ENCODE measurements around the gene CBLN1. TPM values are rescaled to one million over a fixed set of nuclear protein-coding genes. Genes with fewer than 3 reads are reported as not detected.

CBLN1 gene
- total RNA-seq, 6 donors from 2014 or later, result 0.10 to 0.49 TPM; not detected in 4

- WGBS, 2 donors, result 69 to 80% methylated on average over 2 of the region's 2 CpGs
- DNase-seq (no peak), ATAC-seq (ENCODE audit: low FRiP score in 2 of 2) (no peak)
- Histone ChIP-seq H3K36me3 (no peaks in the 10 kb centered on the region), H3K4me3 (no peak overlapping the region), H3K27ac (no peak overlapping the region), H3K9me3 (no peaks in the 10 kb centered on the region), H3K27me3 (no peaks in the 10 kb centered on the region), H3K4me1 (no peaks in the 10 kb centered on the region)
- TF ChIP-seq, protein P1, sequence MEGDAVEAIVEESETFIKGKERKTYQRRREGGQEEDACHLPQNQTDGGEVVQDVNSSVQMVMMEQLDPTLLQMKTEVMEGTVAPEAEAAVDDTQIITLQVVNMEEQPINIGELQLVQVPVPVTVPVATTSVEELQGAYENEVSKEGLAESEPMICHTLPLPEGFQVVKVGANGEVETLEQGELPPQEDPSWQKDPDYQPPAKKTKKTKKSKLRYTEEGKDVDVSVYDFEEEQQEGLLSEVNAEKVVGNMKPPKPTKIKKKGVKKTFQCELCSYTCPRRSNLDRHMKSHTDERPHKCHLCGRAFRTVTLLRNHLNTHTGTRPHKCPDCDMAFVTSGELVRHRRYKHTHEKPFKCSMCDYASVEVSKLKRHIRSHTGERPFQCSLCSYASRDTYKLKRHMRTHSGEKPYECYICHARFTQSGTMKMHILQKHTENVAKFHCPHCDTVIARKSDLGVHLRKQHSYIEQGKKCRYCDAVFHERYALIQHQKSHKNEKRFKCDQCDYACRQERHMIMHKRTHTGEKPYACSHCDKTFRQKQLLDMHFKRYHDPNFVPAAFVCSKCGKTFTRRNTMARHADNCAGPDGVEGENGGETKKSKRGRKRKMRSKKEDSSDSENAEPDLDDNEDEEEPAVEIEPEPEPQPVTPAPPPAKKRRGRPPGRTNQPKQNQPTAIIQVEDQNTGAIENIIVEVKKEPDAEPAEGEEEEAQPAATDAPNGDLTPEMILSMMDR (IDR thresholded peaks at IDR 0.05), result no peak
- no peak for TF ChIP-seq POLR2A (IDR thresholded peaks at IDR 0.05)
- no peak for TF ChIP-seq POLR2AphosphoS5 (IDR thresholded peaks at IDR 0.05)
- TF ChIP-seq EP300 (IDR thresholded peaks at IDR 0.05), result no peak
These were observed 10.8 kb upstream of the CBLN1 start for GRCh38 chr16:49292413-49292812.

GRCh38 chr16:49287572-49287971 lies 5.9 kb upstream of the CBLN1 start:
- H3K27me3 ChIP-seq, result peaks cover 0 to 15% (median 7%) of the 10 kb centered on the region in 4 donors

DNA sequence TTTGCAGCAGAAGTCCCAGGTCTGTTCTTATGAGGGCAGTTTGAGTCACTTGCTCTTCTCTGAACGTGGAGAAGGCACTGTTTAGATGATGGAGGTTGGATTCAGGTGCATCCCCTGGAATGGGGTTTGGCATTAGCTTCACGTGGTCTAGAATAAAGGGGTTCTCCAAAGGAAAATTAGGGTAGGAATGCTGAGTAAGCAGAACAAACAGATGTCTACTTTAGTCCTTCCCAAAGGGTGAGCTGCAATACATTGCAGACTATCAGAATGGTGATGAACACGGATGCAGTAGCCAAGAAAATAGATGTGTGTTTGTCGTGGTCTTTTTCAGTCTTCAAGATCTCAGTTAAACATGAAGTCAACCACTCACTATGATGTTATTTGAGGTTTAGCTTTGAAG lies 3.3 kb upstream of the CBLN1 start:
- Histone ChIP-seq H3K36me3 (no peaks in the 10 kb centered on the region), H3K4me3 (no peak overlapping the region), H3K9me3 (no peaks in the 10 kb centered on the region), H3K4me1 (peaks cover 15 to 38% (median 17%) of the 10 kb centered on the region in 4 donors), H3K27me3 (peaks cover 0 to 39% (median 22%) of the 10 kb centered on the region in 4 donors), H3K27ac (no peak overlapping the region)
- ATAC-seq (ENCODE audit: low FRiP score in 2 of 2) (no peak), DNase-seq (no peak)
- WGBS, 2 donors, result 60 to 62% methylated on average over 4 of the region's 4 CpGs
- no peak for TF ChIP-seq POLR2A (IDR thresholded peaks at IDR 0.05)
- no peak for TF ChIP-seq POLR2AphosphoS5 (IDR thresholded peaks at IDR 0.05)
- TF ChIP-seq EP300 (IDR thresholded peaks at IDR 0.05), result no peak
- TF ChIP-seq, protein P1 (IDR thresholded peaks at IDR 0.05), result no peak

More at GRCh38 chr16:49287572-49287971, 5.9 kb upstream of the CBLN1 start:
- H3K4me1 ChIP-seq, result peaks cover 3 to 12% (median 9%) of the 10 kb centered on the region in 4 donors
- no peaks in the 10 kb centered on the region for H3K9me3 ChIP-seq
- no peak for TF ChIP-seq EP300 (IDR thresholded peaks at IDR 0.05)
- TF ChIP-seq, protein P1 (IDR thresholded peaks at IDR 0.05), result no peak
- no peak for TF ChIP-seq POLR2A (IDR thresholded peaks at IDR 0.05)
- TF ChIP-seq POLR2AphosphoS5 (IDR thresholded peaks at IDR 0.05), result no peak
- WGBS, 2 donors, result 26 to 44% methylated on average over 3 of the region's 3 CpGs
- DNase-seq, result no peak
- H3K4me3 ChIP-seq, result no peak overlapping the region
- no peak for ATAC-seq (ENCODE audit: low FRiP score in 2 of 2)
- no peaks in the 10 kb centered on the region for H3K36me3 ChIP-seq
- no peak overlapping the region for H3K27ac ChIP-seq

- WGBS, 2 donors, result 9 to 10% methylated on average over 23 to 25 of the region's 25 CpGs
- peaks cover 15 to 47% (median 17%) of the 10 kb centered on the region in 4 donors for H3K4me1 ChIP-seq
- TF ChIP-seq, protein P1 (IDR thresholded peaks at IDR 0.05), result no peak
- TF ChIP-seq POLR2A (IDR thresholded peaks at IDR 0.05) (no peak), POLR2AphosphoS5 (IDR thresholded peaks at IDR 0.05) (no peak), EP300 (IDR thresholded peaks at IDR 0.05) (no peak)
- no peak overlapping the region for H3K27ac ChIP-seq
- H3K27me3 ChIP-seq, result peaks cover 0 to 49% (median 28%) of the 10 kb centered on the region in 4 donors
- H3K9me3 ChIP-seq, result no peaks in the 10 kb centered on the region
- ATAC-seq (ENCODE audit: low FRiP score in 2 of 2), result no peak
- H3K4me3 ChIP-seq, result peak overlapping the region in 1 of 4 donors; percentile 56
- no peaks in the 10 kb centered on the region for H3K36me3 ChIP-seq
- DNase-seq, result peak in 1 of 2 donors; percentile 66
These were observed 1.9 kb upstream of the CBLN1 start for GRCh38 chr16:49283376-49284049.
